Measurements from ENCODE around the gene GPLD1.

Gene GPLD1

DNA sequence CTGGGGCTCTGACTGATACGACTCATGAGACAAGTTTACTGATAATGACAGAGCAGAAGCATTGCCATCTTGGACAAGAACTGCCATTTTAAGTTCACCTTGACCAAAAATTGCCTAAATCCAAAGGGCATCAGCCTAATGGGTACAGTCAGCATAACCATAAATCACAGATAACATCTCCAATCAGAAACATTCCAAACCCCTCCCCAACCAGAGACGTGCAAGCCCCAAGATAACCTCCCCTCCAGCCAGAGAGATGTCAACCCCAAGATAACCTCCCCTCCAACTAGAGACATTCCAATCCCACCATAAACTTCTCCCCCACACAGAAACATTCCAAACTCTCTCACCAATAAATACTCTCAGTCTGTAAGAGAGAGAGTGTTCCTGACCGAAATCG lies 10.5 kb downstream of the GPLD1 start:
- Histone ChIP-seq H4K20me1 (ENCODE audit: insufficient read depth, low read length) (no peaks in the 10 kb centered on the region), H3K79me2 (ENCODE audit: insufficient read depth, low read length) (no peaks in the 10 kb centered on the region), H2AFZ (ENCODE audit: low read depth, low read length) (no peak overlapping the region), H3K4me3 (ENCODE audit: low read depth in 1 of 2, low read length in 2 of 2) (no peak overlapping the region), H3K9ac (ENCODE audit: low read depth, low read length) (no peak overlapping the region), H3K9me3 (ENCODE audit: insufficient read depth, low read length, severe bottlenecking) (no peaks in the 10 kb centered on the region), H3K27me3 (ENCODE audit: insufficient read depth, low read length, poor library complexity) (no peaks in the 10 kb centered on the region), H3K4me1 (ENCODE audit: insufficient read depth, low read length) (no peaks in the 10 kb centered on the region), H3K4me2 (ENCODE audit: insufficient read depth, low read length) (no peak overlapping the region), H3K27ac (ENCODE audit: low read length) (no peak overlapping the region), H3K36me3 (ENCODE audit: insufficient read depth, low read length) (no peaks in the 10 kb centered on the region)
- ATAC-seq (ENCODE audit: insufficient read depth, low read depth) (no peak), DNase-seq (no peak)
- TF ChIP-seq, protein P1, sequence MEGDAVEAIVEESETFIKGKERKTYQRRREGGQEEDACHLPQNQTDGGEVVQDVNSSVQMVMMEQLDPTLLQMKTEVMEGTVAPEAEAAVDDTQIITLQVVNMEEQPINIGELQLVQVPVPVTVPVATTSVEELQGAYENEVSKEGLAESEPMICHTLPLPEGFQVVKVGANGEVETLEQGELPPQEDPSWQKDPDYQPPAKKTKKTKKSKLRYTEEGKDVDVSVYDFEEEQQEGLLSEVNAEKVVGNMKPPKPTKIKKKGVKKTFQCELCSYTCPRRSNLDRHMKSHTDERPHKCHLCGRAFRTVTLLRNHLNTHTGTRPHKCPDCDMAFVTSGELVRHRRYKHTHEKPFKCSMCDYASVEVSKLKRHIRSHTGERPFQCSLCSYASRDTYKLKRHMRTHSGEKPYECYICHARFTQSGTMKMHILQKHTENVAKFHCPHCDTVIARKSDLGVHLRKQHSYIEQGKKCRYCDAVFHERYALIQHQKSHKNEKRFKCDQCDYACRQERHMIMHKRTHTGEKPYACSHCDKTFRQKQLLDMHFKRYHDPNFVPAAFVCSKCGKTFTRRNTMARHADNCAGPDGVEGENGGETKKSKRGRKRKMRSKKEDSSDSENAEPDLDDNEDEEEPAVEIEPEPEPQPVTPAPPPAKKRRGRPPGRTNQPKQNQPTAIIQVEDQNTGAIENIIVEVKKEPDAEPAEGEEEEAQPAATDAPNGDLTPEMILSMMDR (IDR thresholded peaks at IDR 0.05; ENCODE audit: borderline replicate concordance, extremely low read depth, low read length, poor library complexity, severe bottlenecking) = no peak
- TF ChIP-seq EZH2 (IDR thresholded peaks at IDR 0.05; ENCODE audit: borderline replicate concordance, low read depth, low read length, severe bottlenecking) = no peak

DNA sequence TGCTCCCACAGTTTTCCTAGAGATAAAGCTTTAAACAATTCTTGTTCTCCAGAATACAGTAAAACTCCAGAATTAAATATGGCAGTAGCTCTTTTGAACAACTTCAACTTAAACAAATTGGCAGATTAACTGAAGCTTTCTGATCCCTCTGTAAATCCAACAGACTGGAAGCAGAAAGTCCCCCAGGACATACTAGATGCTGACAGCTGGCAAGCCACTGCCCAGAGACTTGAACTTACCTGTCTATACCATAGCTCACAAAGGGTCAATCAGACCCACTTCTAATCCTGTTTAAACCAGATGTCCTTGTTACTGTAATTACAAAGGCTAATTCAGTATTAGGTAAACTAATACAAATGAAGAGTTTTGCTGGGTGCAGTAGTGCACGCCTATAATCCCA lies 12.3 kb downstream of the GPLD1 start:
- DNase-seq (no peak), ATAC-seq (ENCODE audit: insufficient read depth, low read depth) (no peak)
- H3K36me3 ChIP-seq (ENCODE audit: insufficient read depth, low read length) = no peaks in the 10 kb centered on the region
- H3K9me3 ChIP-seq (ENCODE audit: insufficient read depth, low read length, severe bottlenecking) = no peaks in the 10 kb centered on the region
- no peak overlapping the region for H3K4me3 ChIP-seq (ENCODE audit: low read depth in 1 of 2, low read length in 2 of 2)
- H3K27me3 ChIP-seq (ENCODE audit: insufficient read depth, low read length, poor library complexity) = no peaks in the 10 kb centered on the region
- TF ChIP-seq EZH2 (IDR thresholded peaks at IDR 0.05; ENCODE audit: borderline replicate concordance, low read depth, low read length, severe bottlenecking) = no peak
- TF ChIP-seq, protein P1 (IDR thresholded peaks at IDR 0.05; ENCODE audit: borderline replicate concordance, extremely low read depth, low read length, poor library complexity, severe bottlenecking) = no peak
- H3K4me2 ChIP-seq (ENCODE audit: insufficient read depth, low read length) = no peak overlapping the region
- H3K27ac ChIP-seq (ENCODE audit: low read length) = no peak overlapping the region
- no peak overlapping the region for H2AFZ ChIP-seq (ENCODE audit: low read depth, low read length)
- no peaks in the 10 kb centered on the region for H3K4me1 ChIP-seq (ENCODE audit: insufficient read depth, low read length)
- no peak overlapping the region for H3K9ac ChIP-seq (ENCODE audit: low read depth, low read length)
- H3K79me2 ChIP-seq (ENCODE audit: insufficient read depth, low read length) = no peaks in the 10 kb centered on the region
- no peaks in the 10 kb centered on the region for H4K20me1 ChIP-seq (ENCODE audit: insufficient read depth, low read length)

GRCh38 chr6:24476631-24477030 lies 12.7 kb downstream of the GPLD1 start:
- H3K4me3 ChIP-seq (ENCODE audit: low read depth in 1 of 2, low read length in 2 of 2) = no peak overlapping the region
- no peak overlapping the region for H3K9ac ChIP-seq (ENCODE audit: low read depth, low read length)
- DNase-seq (no peak), ATAC-seq (ENCODE audit: insufficient read depth, low read depth) (no peak)
- no peak overlapping the region for H2AFZ ChIP-seq (ENCODE audit: low read depth, low read length)
- H3K9me3 ChIP-seq (ENCODE audit: insufficient read depth, low read length, severe bottlenecking) = no peaks in the 10 kb centered on the region
- no peaks in the 10 kb centered on the region for H3K79me2 ChIP-seq (ENCODE audit: insufficient read depth, low read length)
- no peaks in the 10 kb centered on the region for H3K27me3 ChIP-seq (ENCODE audit: insufficient read depth, low read length, poor library complexity)
- no peaks in the 10 kb centered on the region for H3K36me3 ChIP-seq (ENCODE audit: insufficient read depth, low read length)
- H3K4me1 ChIP-seq (ENCODE audit: insufficient read depth, low read length) = no peaks in the 10 kb centered on the region
- TF ChIP-seq, protein P1 (IDR thresholded peaks at IDR 0.05; ENCODE audit: borderline replicate concordance, extremely low read depth, low read length, poor library complexity, severe bottlenecking) = no peak
- TF ChIP-seq EZH2 (IDR thresholded peaks at IDR 0.05; ENCODE audit: borderline replicate concordance, low read depth, low read length, severe bottlenecking) = no peak
- no peak overlapping the region for H3K27ac ChIP-seq (ENCODE audit: low read length)
- H4K20me1 ChIP-seq (ENCODE audit: insufficient read depth, low read length) = no peaks in the 10 kb centered on the region
- no peak overlapping the region for H3K4me2 ChIP-seq (ENCODE audit: insufficient read depth, low read length)

DNA sequence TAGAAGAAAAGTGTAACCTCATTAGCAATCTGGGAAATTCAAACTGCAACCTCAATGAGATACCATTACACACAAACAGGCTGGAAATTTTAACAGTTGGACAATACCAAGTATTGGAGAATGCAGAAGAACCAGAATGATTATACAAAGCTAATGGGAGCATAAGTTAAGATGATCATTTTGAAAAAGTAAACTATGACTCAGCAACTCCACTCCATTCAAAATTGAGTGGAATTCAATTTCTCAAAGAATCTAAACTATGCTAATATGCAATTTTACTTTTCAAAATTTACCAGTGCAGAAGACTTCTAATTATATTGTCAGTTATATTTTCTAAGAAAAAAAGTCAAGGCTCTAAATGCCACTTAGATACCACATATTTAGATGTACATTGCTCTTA lies 17.2 kb downstream of the GPLD1 start:
- ATAC-seq (ENCODE audit: insufficient read depth, low read depth) (no peak), DNase-seq (no peak)
- Histone ChIP-seq H3K4me2 (ENCODE audit: insufficient read depth, low read length) (no peak overlapping the region), H3K79me2 (ENCODE audit: insufficient read depth, low read length) (no peaks in the 10 kb centered on the region), H3K4me3 (ENCODE audit: low read depth in 1 of 2, low read length in 2 of 2) (no peak overlapping the region), H3K36me3 (ENCODE audit: insufficient read depth, low read length) (no peaks in the 10 kb centered on the region), H3K4me1 (ENCODE audit: insufficient read depth, low read length) (no peaks in the 10 kb centered on the region), H3K9me3 (ENCODE audit: insufficient read depth, low read length, severe bottlenecking) (no peaks in the 10 kb centered on the region), H4K20me1 (ENCODE audit: insufficient read depth, low read length) (no peaks in the 10 kb centered on the region), H3K27ac (ENCODE audit: low read length) (no peak overlapping the region), H3K27me3 (ENCODE audit: insufficient read depth, low read length, poor library complexity) (no peaks in the 10 kb centered on the region), H3K9ac (ENCODE audit: low read depth, low read length) (no peak overlapping the region), H2AFZ (ENCODE audit: low read depth, low read length) (no peak overlapping the region)
- no peak for TF ChIP-seq EZH2 (IDR thresholded peaks at IDR 0.05; ENCODE audit: borderline replicate concordance, low read depth, low read length, severe bottlenecking)
- TF ChIP-seq, protein P1 (IDR thresholded peaks at IDR 0.05; ENCODE audit: borderline replicate concordance, extremely low read depth, low read length, poor library complexity, severe bottlenecking) = no peak

Measured in DND-41 (cell line).